GM19324 (cell line): ENCODE data around the gene POLRMT.

Experiments used
- ATAC-seq: cut with Tn5 transposase; IDR thresholded peaks from one replicate; pipeline ENCODE4 v1.9.1; 2021; ENCODE audit warnings: mild to moderate bottlenecking, moderate library complexity; ENCODE audit not compliant: unreplicated experiment, low FRiP score

POLRMT gene

GRCh38 chr19:648904-649801 is 15.8 kb upstream of the POLRMT start:
- no peak for ATAC-seq

GRCh38 chr19:648305-648704 is 15.0 kb upstream of the POLRMT start:
- no peak for ATAC-seq

- ATAC-seq: no peak
These were observed 14.4 kb upstream of the POLRMT start for GRCh38 chr19:647566-648284.

GRCh38 chr19:646779-647565 is 13.6 kb upstream of the POLRMT start:
- ATAC-seq: no peak

GRCh38 chr19:645912-646778 is 12.8 kb upstream of the POLRMT start:
- ATAC-seq: no peak

GRCh38 chr19:644789-645188 is 11.5 kb upstream of the POLRMT start:
- no peak for ATAC-seq

GRCh38 chr19:644363-644762 is 11.0 kb upstream of the POLRMT start:
- no peak for ATAC-seq

- ATAC-seq: no peak
These were observed 10.4 kb upstream of the POLRMT start for GRCh38 chr19:643736-644135.

- no peak for ATAC-seq
These were observed 9.7 kb upstream of the POLRMT start for GRCh38 chr19:642767-643727.

- ATAC-seq: no peak
These were observed 8.4 kb upstream of the POLRMT start for GRCh38 chr19:641702-642101.

GRCh38 chr19:640606-641189 is 7.4 kb upstream of the POLRMT start:
- ATAC-seq: no peak

- no peak for ATAC-seq
These were observed 6.8 kb upstream of the POLRMT start for GRCh38 chr19:640161-640558.

GRCh38 chr19:639253-640160 is 6.2 kb upstream of the POLRMT start, which contains the start of gene FGF22:
Gene FGF22, plus strand, starts transcription at chr19:639879. Its CDS starts 47 bp downstream, at chr19:639926.
- no peak for ATAC-seq

- no peak for ATAC-seq
These were observed 5.5 kb upstream of the POLRMT start for GRCh38 chr19:638906-639252.

GRCh38 chr19:634975-635652 is 1.8 kb upstream of the POLRMT start:
- no peak for ATAC-seq

GRCh38 chr19:633786-634639 is 676 bp upstream of the POLRMT start:
- ATAC-seq: no peak
